HG02588 (cell line): ENCODE measurements around the gene LEUTX.
A peak's percentile ranks its signal among the peaks of the same experiment; 100 is the strongest.

Experiments used
- ATAC-seq: cut with Tn5 transposase; IDR thresholded peaks from one replicate; pipeline ENCODE4 v1.9.1; 2021; ENCODE audit warnings: mild to moderate bottlenecking, moderate library complexity; ENCODE audit not compliant: unreplicated experiment

LEUTX gene

GRCh38 chr19:39820696-39821095 is 42.0 kb downstream of the LEUTX start:
- no peak for ATAC-seq

GRCh38 chr19:39823686-39824085 is 45.0 kb downstream of the LEUTX start:
- ATAC-seq = no peak

GRCh38 chr19:39824143-39825092 is 45.8 kb downstream of the LEUTX start:
- peak; percentile 81 for ATAC-seq

GRCh38 chr19:39825093-39825463 is 46.4 kb downstream of the LEUTX start:
- ATAC-seq = no peak

GRCh38 chr19:39825531-39826076 is 47.0 kb downstream of the LEUTX start:
- ATAC-seq = no peak

- ATAC-seq = no peak
Measured at GRCh38 chr19:39826311-39826945, 47.8 kb downstream of the LEUTX start.

GRCh38 chr19:39827216-39827615 is 48.6 kb downstream of the LEUTX start:
- ATAC-seq = no peak

GRCh38 chr19:39828015-39828653 is 49.5 kb downstream of the LEUTX start:
- no peak for ATAC-seq

- ATAC-seq = no peak
Measured at GRCh38 chr19:39828654-39829032, 50.0 kb downstream of the LEUTX start.

- ATAC-seq = no peak
Measured at GRCh38 chr19:39829702-39830275, 51.1 kb downstream of the LEUTX start.

GRCh38 chr19:39830406-39830805 is 51.8 kb downstream of the LEUTX start:
- ATAC-seq = no peak

GRCh38 chr19:39830847-39831246 is 52.2 kb downstream of the LEUTX start:
- no peak for ATAC-seq

- ATAC-seq = no peak
Measured at GRCh38 chr19:39831679-39832078, 53.0 kb downstream of the LEUTX start.

- no peak for ATAC-seq
Measured at GRCh38 chr19:39832341-39833083, 53.9 kb downstream of the LEUTX start.

- no peak for ATAC-seq
Measured at GRCh38 chr19:39833160-39833463, 54.5 kb downstream of the LEUTX start.

GRCh38 chr19:39833464-39834286 is 55.0 kb downstream of the LEUTX start, which contains the start of gene DYRK1B:
Gene DYRK1B, minus strand, starts transcription at chr19:39834162. Its CDS starts 2,295 bp downstream, at chr19:39831867.
- ATAC-seq = peak; percentile 91

- ATAC-seq = no peak
Measured at GRCh38 chr19:39834287-39834841, 55.7 kb downstream of the LEUTX start.
